CD4-positive, alpha-beta T cell (primary cell): ENCODE data around the gene ZFX. TPM values are rescaled to one million over a fixed set of nuclear protein-coding genes. Genes with fewer than 3 reads are reported as not detected.

ENCODE experiments used
- ATAC-seq: fragments of 200-7000 bp; cut with Tn5 transposase; one replicate; pipeline ENCODE4 v1.10.0; 2022; ENCODE audit warnings: mild to moderate bottlenecking; ENCODE audit not compliant: poor library complexity
- CTCF ChIA-PET: fragments of 350-600 bp; sonication (Branson Sonifier 250); formaldehyde crosslinking; loops from one replicate; lab custom pipeline; 2021; ENCODE audit warnings: antibody characterized with exemption, inconsistent platforms; lab: Charles Lee
- POLR2A ChIA-PET: fragments of 350-600 bp; sonication (Branson Sonifier 250); formaldehyde crosslinking; loops from one replicate; lab custom pipeline; 2021; ENCODE audit warnings: antibody characterized with exemption, inconsistent platforms; lab: Charles Lee
- DNase-seq, 14 experiments: peaks; one replicate each; pipeline ENCODE4 v3.0.0-alpha.2; 2013 to 2020; ENCODE audit warnings: mixed read lengths in 2 of 14
- H3K27ac ChIP-seq, 2 donors: one replicate each; pipeline versions ENCODE4 v1.5.1 to v1.7.0; 2013; ENCODE audit warnings: low read length in 2 of 2, low read depth in 1 of 2, mild to moderate bottlenecking in 1 of 2
- H3K27me3 ChIP-seq, 2 experiments: 1 replicate in 1 of 2; 2 replicates in 1 of 2; pipeline versions ENCODE4 v1.6.1 to v1.7.0; 2013; ENCODE audit warnings: low read length in 2 of 2, control low read depth in 1 of 2, mild to moderate bottlenecking in 1 of 2, moderate library complexity in 1 of 2; ENCODE audit not compliant: insufficient read depth in 2 of 2, control insufficient read depth in 1 of 2
- H3K36me3 ChIP-seq: one replicate; pipeline ENCODE4 v1.6.1; 2013; ENCODE audit warnings: low read length, control low read depth; ENCODE audit not compliant: insufficient read depth
- H3K4me1 ChIP-seq: one replicate; pipeline ENCODE4 v1.6.1; 2013; ENCODE audit warnings: low read length, control low read depth; ENCODE audit not compliant: insufficient read depth
- H3K4me3 ChIP-seq: one replicate; pipeline ENCODE4 v1.5.1; 2013; ENCODE audit warnings: mild to moderate bottlenecking, low read length, moderate library complexity
- H3K9me3 ChIP-seq, 2 experiments: 1 replicate in 1 of 2; 2 replicates in 1 of 2; pipeline versions ENCODE4 v1.6.1 to v1.7.0; 2013; ENCODE audit warnings: low read length in 2 of 2, mild to moderate bottlenecking in 2 of 2, control low read depth in 1 of 2, moderate library complexity in 1 of 2; ENCODE audit not compliant: control insufficient read depth in 1 of 2, insufficient read depth in 1 of 2
- H3K27ac Mint-ChIP-seq: one replicate; pipeline ENCODE4 v1.8.0; 2020; ENCODE audit warnings: mixed read lengths
- H3K27me3 Mint-ChIP-seq: one replicate; pipeline ENCODE4 v1.8.0; 2021; ENCODE audit warnings: mixed read lengths
- H3K36me3 Mint-ChIP-seq: one replicate; pipeline ENCODE4 v1.8.0; 2021; ENCODE audit warnings: low read depth, mixed read lengths
- H3K4me1 Mint-ChIP-seq: one replicate; pipeline ENCODE4 v1.8.0; 2021; ENCODE audit warnings: low read depth, mixed read lengths
- H3K4me3 Mint-ChIP-seq: one replicate; pipeline ENCODE4 v1.8.0; 2020; ENCODE audit warnings: mild to moderate bottlenecking, mixed read lengths
- H3K9me3 Mint-ChIP-seq: one replicate; pipeline ENCODE4 v1.8.0; 2020; ENCODE audit warnings: mixed read lengths
- CTCF ChIP-seq: fragments of 200-600 bp; IDR thresholded peaks from one replicate; pipeline ENCODE4 v1.8.0; 2022; ENCODE audit warnings: antibody characterized with exemption, mild to moderate bottlenecking
- intact Hi-C, 2 experiments: fragments of 100-400 bp; cut with DNase I in 1 of 2; cut with micrococcal nuclease in 1 of 2; formaldehyde crosslinking; loops; one replicate each; pipeline versions ENCODE4 v1.15.1 to v1.9.0; 2023 to 2025; cut with DNase I, micrococcal nuclease
- total RNA-seq, 174 experiments: library from RNA in 2 of 174; stranded (reverse) in 2 of 174; gene quantifications; one replicate each; pipeline ENCODE4 v1.2.3 and lab custom pipeline; 2021 to 2026

ZFX gene
- total RNA-seq, 2 experiments from 2014 or later, result 44.2 to 50.1 TPM

GRCh38 chrX:24150898-24151297 lies 1.4 kb downstream of the ZFX start:
- Mint-ChIP-seq H3K4me3 (peak overlapping the region; percentile 94), H3K27ac (peak overlapping the region; percentile 90), H3K27me3 (no peaks in the 10 kb centered on the region), H3K36me3 (peaks cover 35% of the 10 kb centered on the region), H3K4me1 (peaks cover 72% of the 10 kb centered on the region), H3K9me3 (no peaks in the 10 kb centered on the region)
- Histone ChIP-seq H3K36me3 (peaks cover 2% of the 10 kb centered on the region), H3K9me3 (no peaks in the 10 kb centered on the region), H3K27ac (peak overlapping the region; percentile 79 to 80), H3K4me1 (peaks cover 34% of the 10 kb centered on the region), H3K4me3 (peak overlapping the region; percentile 74), H3K27me3 (no peaks in the 10 kb centered on the region)
- intact Hi-C loops, result loop anchor here (1.0 to 10.0 kb wide), 9 partner anchors 14 to 486 kb away; partner anchors contain the start of genes CXorf58 (in 2 of the 2), APOO (in 1 of the 2), EIF2S3 (in 1 of the 2) and PDK3 (in 1 of the 2)
- CTCF ChIA-PET, result interaction anchor here (4.4 kb wide), 1 partner anchor 97 kb away, joined by 27 read pairs; the partner anchor contains the start of gene EIF2S3
- ATAC-seq, result no peak
- POLR2A ChIA-PET, result interaction anchor here (0.6 to 3.5 kb wide), 5 partner anchors 30 to 243 kb away, joined by 4 to 30 read pairs (median 4); partner anchors contain the start of genes APOO, CXorf58 and EIF2S3
- DNase-seq, result peak in 1 of 14 experiments; percentile 9
- no peak for TF ChIP-seq CTCF

DNA sequence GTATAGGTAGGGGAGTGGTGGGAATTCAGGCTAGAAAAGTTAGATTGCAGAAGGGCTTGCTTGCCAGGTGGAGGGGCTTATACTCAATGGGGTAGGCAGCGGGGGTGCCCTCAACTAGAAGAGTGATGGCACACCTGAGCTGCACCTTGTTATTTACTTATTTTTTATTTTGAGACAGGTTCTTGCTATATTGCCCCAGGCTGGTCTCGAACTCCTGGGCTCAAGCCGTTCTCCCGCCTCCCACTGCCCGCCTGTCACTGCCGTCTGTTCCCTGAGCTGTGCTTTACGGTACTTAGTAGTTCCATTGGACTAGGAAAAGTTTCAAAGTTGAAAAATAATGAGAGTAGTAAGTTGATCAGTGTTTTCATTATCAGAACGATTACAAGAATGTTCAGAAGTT lies 2.0 kb downstream of the ZFX start:
- intact Hi-C loops, result loop anchor here (1.0 to 10.0 kb wide), 7 partner anchors 14 to 487 kb away; partner anchors contain the start of genes APOO (in 1 of the 2), CXorf58 (in 1 of the 2), EIF2S3 (in 1 of the 2) and PDK3 (in 1 of the 2)
- H3K4me1 ChIP-seq, result peaks cover 35% of the 10 kb centered on the region
- no peak for TF ChIP-seq CTCF
- Mint-ChIP-seq H3K9me3 (no peaks in the 10 kb centered on the region), H3K4me3 (peak overlapping the region; percentile 94), H3K27ac (peak overlapping the region; percentile 90), H3K4me1 (peaks cover 74% of the 10 kb centered on the region), H3K27me3 (no peaks in the 10 kb centered on the region), H3K36me3 (peaks cover 41% of the 10 kb centered on the region)
- DNase-seq, result no peak
- peak overlapping the region in 1 of 2 donors; percentile 79 for H3K27ac ChIP-seq
- CTCF ChIA-PET, result interaction anchor here (4.4 kb wide), 1 partner anchor 97 kb away, joined by 27 read pairs; the partner anchor contains the start of gene EIF2S3
- no peak for ATAC-seq
- H3K36me3 ChIP-seq, result peaks cover 2% of the 10 kb centered on the region
- H3K27me3 ChIP-seq, result no peaks in the 10 kb centered on the region
- H3K9me3 ChIP-seq, result no peaks in the 10 kb centered on the region
- POLR2A ChIA-PET, result interaction anchor here (0.8 kb wide), 1 partner anchor 29 kb away, joined by 4 read pairs; no protein-coding TSS in a partner anchor
- H3K4me3 ChIP-seq, result peak overlapping the region; percentile 74

GRCh38 chrX:24153178-24153795 lies 3.8 kb downstream of the ZFX start:
- Histone ChIP-seq H3K4me3 (peak overlapping the region; percentile 7), H3K36me3 (peaks cover 4% of the 10 kb centered on the region), H3K27me3 (no peaks in the 10 kb centered on the region), H3K9me3 (no peaks in the 10 kb centered on the region), H3K4me1 (peaks cover 32% of the 10 kb centered on the region), H3K27ac (no peak overlapping the region)
- peak in 5 of 14 experiments; percentile 7 to 42 (median 34) for DNase-seq
- TF ChIP-seq CTCF, result no peak
- Mint-ChIP-seq H3K4me3 (peak overlapping the region; percentile 85), H3K9me3 (no peaks in the 10 kb centered on the region), H3K36me3 (peaks cover 51% of the 10 kb centered on the region), H3K27me3 (no peaks in the 10 kb centered on the region), H3K27ac (peak overlapping the region; percentile 90), H3K4me1 (peaks cover 73% of the 10 kb centered on the region)
- ChIA-PET POLR2A (no interaction called here), CTCF (no interaction called here)
- ATAC-seq, result no peak
- intact Hi-C loops, result loop anchor here (2.0 to 10.0 kb wide), 7 partner anchors 16 to 488 kb away; partner anchors contain the start of genes APOO (in 1 of the 2), CXorf58 (in 1 of the 2), EIF2S3 (in 1 of the 2) and PDK3 (in 1 of the 2)
